Activated T-helper 1 cell treated with anti-CD3 and anti-CD28 coated beads, Interleukin-2, amount 50 U/mL, for 16 hours (primary cell): Measurements from ENCODE around the gene DIABLO.
A peak's percentile ranks its signal among the peaks of the same experiment; 100 is the strongest.
"Not testable (repeated sequence)": the region's sequence is repeated elsewhere in the genome, so short reads cannot be mapped to it uniquely, and the experiment has no call there.

ENCODE experiments used
- DNase-seq, 2 donors: peaks; one replicate each; pipeline ENCODE4 v3.0.0-alpha.2; 2020; ENCODE audit warnings: low read depth in 1 of 2, low spot score in 1 of 2

The DIABLO gene

DNA sequence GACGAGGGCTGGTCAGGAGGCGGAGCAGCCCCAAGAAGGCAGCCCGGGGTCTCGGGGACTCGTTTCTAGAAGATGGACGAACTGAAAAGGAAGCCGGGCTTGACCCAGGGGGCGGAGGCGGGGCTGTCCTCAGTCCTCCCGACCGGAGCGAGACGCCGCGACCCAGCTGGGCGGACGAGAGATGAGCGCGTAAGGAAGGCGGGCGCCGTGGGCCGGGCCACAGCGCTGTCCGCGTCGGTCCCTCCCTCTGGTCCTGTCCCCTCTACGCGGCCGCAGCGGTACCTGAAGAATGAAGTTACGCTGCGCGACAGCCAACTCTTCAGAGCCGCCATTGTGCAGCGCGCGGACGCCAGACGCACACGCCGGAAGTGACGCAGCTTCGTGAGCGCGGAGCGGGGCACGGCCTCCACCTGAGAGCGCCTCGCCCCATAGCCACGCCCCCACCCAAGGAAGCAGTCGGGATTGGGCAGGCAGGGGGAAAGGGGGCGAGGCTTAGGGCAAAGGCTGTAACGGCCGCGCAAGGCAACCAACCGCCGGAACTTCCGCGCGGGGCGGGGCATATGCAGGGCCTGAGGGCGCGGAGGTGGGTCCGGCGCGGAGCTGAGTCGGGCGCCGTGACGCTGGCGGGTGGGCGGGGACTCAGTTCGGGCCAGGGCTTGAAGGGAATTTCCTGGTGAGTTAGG, at the start of gene DIABLO:
Gene DIABLO (minus strand): TSS at position 370 of the 683 bp plus-strand sequence. CDS start 38 bp downstream, at position 332.
- peak; percentile 99 to 100 for DNase-seq

GRCh38 chr12:122275459-122275858, 49.6 kb upstream of the DIABLO start:
- DNase-seq, result no peak

- DNase-seq, result peak; percentile 80 to 92
Observed at GRCh38 chr12:122266230-122266901, 40.5 kb upstream of the DIABLO start, which contains the start of gene VPS33A. TSS of gene VPS33A (minus strand) at chr12:122266494. CDS start at chr12:122266408, 86 bp downstream.

- DNase-seq, result peak in 1 of 2 donors; percentile 31
Observed at GRCh38 chr12:122265886-122266229, 40.0 kb upstream of the DIABLO start.

- no peak for DNase-seq
Observed at GRCh38 chr12:122265476-122265875, 39.6 kb upstream of the DIABLO start.

DNA sequence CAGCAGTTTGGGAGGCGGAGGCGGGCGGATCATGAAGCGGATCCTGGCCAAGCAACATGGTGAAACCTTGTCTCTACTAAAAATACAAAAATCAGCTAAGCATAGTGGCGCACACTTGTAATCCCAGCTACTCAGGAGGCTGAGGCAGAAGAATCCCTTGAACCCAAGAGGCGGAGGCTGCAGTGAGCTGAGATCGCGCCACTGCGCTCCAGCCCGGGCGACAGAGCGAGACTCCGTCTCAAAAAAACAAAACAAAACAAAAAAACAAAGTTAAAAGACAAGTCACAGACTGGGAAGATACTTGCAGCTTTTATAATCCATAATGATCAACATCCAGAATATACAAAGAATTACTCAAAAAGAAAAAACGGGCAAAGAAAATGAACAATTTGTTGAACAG, 34.9 kb upstream of the DIABLO start:
- not testable (repeated sequence) for DNase-seq

DNA sequence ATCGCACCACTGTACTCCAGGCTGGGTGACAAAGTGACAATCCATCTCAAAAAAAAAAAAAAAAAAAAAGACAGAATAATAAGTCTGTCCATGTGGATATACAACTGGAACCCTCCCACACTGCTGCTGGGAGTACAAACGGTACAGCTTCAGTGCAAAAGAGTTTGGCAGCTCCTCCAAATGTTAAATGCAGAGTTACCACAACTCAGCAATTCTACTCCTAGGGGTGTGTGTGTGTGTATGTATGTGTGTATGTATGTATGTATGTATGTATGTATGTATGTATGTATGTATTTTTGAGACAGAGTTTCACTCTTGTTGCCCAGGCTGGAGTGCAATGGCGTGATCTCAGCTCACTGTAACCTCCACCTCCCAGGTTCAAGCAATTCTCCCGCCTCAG, 33.1 kb upstream of the DIABLO start:
- not testable (repeated sequence) for DNase-seq

DNA sequence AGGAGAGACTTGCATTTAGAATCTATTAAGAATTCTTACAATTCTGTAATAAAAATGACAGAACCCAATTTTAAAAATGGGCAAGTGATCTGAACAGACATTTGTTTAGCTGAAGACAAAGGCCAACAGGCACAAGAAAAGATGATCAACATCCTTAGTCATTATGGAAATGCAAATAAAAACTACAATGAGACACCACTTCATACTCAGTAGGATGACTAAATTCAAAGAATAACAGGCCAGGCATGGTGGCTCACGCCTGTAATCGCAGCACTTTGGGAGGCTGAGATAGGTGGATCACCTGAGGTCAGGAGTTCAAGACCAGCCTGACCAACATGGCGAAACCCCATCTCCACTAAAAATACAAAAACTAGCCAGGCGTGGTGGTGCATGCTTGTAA, 32.6 kb upstream of the DIABLO start:
- DNase-seq, result not testable (repeated sequence)

- DNase-seq, result no peak
Observed at GRCh38 chr12:122250536-122250935, 24.7 kb upstream of the DIABLO start.

DNA sequence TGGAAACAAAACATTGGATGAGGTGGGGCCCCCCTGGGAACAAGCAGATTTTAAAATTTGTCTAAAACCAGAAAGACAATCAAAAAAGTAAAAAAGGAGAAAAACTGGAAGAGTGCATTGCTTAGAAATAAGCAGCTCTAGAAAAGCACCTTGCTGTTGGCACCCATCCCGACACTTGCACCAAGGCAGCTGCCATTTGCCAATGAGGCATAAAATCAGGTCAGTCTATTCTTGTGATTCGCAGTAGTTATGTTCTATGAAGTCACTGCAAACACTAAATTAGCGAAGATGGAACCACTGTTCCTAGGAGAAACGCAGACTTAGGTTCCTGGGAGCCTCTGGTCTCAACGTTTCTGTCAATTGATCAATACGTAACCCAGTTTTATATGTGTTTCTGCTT, 24.2 kb upstream of the DIABLO start:
- no peak for DNase-seq

DNA sequence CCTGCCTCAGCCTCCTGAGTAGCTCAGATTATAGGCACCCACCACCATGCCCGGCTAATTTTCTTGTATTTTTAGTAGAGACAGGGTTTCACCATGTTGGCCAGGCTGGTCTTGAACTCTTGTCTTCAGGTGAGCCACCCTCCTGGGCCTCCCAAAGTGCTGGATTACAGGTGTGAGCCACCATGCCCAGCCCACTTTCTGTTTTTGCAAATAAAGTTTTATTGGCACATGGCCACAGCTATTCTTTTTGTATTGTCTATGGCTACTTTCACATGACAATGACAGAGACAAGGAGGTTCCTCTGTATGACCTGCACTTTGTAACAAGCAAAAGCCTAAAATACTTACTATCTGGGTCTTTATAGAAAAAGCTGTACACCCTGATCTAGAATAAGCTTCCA, 19.7 kb upstream of the DIABLO start:
- DNase-seq, result no peak

- peak in 1 of 2 donors; percentile 8 for DNase-seq
Observed at GRCh38 chr12:122244565-122245371, 18.9 kb upstream of the DIABLO start.

- no peak for DNase-seq
Observed at GRCh38 chr12:122243965-122244364, 18.1 kb upstream of the DIABLO start.

DNA sequence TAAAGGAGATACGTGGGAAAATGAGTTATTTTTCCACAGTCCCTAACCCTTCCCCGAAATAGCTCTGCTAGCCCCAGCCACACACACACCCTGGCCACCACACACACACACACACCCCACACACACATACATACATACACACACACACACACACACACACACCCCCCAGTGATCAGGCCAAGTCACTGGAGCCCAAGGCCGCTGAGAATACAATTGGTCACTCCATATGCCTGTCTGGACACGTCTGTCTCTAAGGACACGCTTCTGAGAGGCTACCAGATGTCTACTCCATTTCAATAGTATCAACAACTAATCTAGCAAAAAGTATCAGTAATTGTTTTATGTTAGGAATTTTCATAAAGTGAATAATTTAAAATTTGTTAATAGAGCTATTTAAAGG, 13.0 kb upstream of the DIABLO start:
- DNase-seq, result no peak

DNA sequence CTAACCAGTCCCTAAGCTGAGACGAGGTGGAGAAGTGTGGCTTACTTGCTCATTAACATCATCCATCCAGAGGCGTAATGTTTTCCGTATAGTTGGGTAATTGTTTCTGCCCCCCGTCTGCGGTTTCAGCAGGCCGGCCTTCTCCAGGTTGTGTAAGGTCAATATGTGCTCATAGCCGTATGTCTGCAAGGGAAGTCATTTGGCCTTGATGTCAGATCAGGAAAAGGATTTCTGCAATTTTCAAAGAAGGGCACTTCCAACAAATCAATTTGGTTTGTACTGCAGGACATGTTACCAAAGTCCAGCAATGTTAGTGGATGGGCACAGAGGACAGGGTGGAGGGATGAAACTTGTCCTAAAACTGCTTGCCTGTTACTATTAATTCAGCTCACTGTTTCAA, 9.9 kb upstream of the DIABLO start:
- DNase-seq, result no peak

DNA sequence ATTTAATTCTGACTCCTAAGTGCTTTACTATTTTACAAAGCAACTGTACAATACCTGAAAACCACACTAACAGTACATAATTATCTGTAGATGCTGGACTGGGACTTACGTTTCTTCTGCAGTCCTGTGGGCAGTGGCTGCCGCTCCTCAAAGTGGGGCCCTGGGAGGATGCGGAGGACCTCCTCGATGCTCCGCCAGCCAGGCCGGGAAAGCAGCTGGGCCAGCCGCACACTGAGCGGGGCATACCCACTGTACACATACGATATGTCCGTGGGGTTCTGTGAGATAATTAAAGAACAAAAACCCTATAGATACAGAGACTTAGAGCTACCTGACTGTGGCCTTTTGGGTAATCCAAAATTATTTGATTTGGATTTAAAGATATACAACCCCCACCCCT, 6.8 kb upstream of the DIABLO start:
- DNase-seq, result no peak

- DNase-seq, result no peak
Observed at GRCh38 chr12:122230798-122231197, 4.9 kb upstream of the DIABLO start.

DNA sequence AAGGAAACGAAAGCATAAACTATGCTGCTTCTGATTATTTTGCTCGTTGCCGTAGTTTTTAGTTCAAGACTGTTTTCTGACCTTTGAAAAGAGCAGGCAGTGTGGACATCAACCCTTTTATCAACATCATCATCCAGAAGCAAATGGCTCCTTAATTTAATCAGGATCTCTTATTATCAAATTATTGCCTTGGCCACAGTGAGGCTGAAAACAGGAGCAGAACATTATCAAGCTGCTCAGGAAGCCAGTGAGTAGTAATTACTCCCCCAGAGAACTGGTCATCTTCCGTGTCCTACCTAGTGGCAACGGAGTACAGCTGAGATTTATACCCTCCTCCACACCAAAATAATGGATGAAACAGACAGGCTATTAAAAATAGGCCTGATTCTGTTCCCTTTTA, 2.2 kb upstream of the DIABLO start:
- no peak for DNase-seq

DNA sequence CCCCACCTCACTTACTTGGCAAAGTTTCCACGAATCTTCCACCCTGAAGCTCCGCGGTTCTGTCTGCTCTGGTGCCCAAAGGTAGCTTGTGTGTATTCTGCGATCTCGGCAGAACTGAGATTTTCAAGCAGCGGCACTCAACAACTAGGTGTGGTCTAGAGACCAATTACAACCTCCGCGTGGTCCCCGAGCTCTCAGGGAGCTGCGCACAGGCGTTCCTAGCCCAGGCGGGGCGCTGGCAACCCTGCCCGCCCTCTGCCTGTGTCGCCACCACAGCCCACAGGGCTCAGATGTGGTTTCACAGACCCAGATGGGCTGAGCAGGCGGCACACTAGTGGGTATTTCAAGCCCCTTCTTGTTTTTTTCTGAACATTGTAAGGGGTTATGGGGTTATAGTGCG, 1.5 kb upstream of the DIABLO start:
- DNase-seq, result no peak

GRCh38 chr12:122226366-122227125, 694 bp upstream of the DIABLO start:
- DNase-seq, result no peak

- no peak for DNase-seq
Observed at GRCh38 chr12:122216445-122216844, 9.4 kb downstream of the DIABLO start.
